Stimulated activated naive CD8-positive, alpha-beta T cell treated with anti-CD3 and anti-CD28 coated beads, Interleukin-15, Interleukin-2, amounts not matched to agents 100 ng/mL and 50 ng/mL, for 24 hours (primary cell): ENCODE results near the gene LRRC1.

Experiments used
- H3K27ac Mint-ChIP-seq: one replicate; pipeline ENCODE4 v1.8.0; 2021; ENCODE audit warnings: mild to moderate bottlenecking, mixed read lengths
- H3K27me3 Mint-ChIP-seq: one replicate; pipeline ENCODE4 v1.8.0; 2021; ENCODE audit warnings: mixed read lengths
- H3K36me3 Mint-ChIP-seq: one replicate; pipeline ENCODE4 v1.8.0; 2021; ENCODE audit warnings: low read depth, mixed read lengths
- H3K4me1 Mint-ChIP-seq: one replicate; pipeline ENCODE4 v1.8.0; 2021; ENCODE audit warnings: low read depth, mixed read lengths
- H3K4me3 Mint-ChIP-seq: one replicate; pipeline ENCODE4 v1.8.0; 2021; ENCODE audit warnings: mild to moderate bottlenecking, mixed read lengths
- H3K9me3 Mint-ChIP-seq: one replicate; pipeline ENCODE4 v1.8.0; 2021; ENCODE audit warnings: mixed read lengths

LRRC1 gene

GRCh38 chr6:53834132-53834531, 39.3 kb downstream of the LRRC1 start:
- Mint-ChIP-seq H3K9me3 (no peaks in the 10 kb centered on the region), H3K4me1 (no peaks in the 10 kb centered on the region), H3K4me3 (no peak overlapping the region), H3K27ac (no peak overlapping the region), H3K36me3 (no peaks in the 10 kb centered on the region), H3K27me3 (no peaks in the 10 kb centered on the region)

GRCh38 chr6:53837865-53838769, 43.3 kb downstream of the LRRC1 start:
- Mint-ChIP-seq H3K36me3 (peaks cover 20% of the 10 kb centered on the region), H3K27ac (no peak overlapping the region), H3K27me3 (no peaks in the 10 kb centered on the region), H3K9me3 (peaks cover 8% of the 10 kb centered on the region), H3K4me3 (no peak overlapping the region), H3K4me1 (no peaks in the 10 kb centered on the region)

- Mint-ChIP-seq H3K27ac (no peak overlapping the region), H3K9me3 (peaks cover 8% of the 10 kb centered on the region), H3K36me3 (peaks cover 20% of the 10 kb centered on the region), H3K27me3 (no peaks in the 10 kb centered on the region), H3K4me1 (no peaks in the 10 kb centered on the region), H3K4me3 (no peak overlapping the region)
These were observed 45.2 kb downstream of the LRRC1 start for GRCh38 chr6:53840027-53840426.

- H3K4me1 Mint-ChIP-seq, result no peaks in the 10 kb centered on the region
- no peak overlapping the region for H3K27ac Mint-ChIP-seq
- peaks cover 1% of the 10 kb centered on the region for H3K9me3 Mint-ChIP-seq
- H3K4me3 Mint-ChIP-seq, result no peak overlapping the region
- peaks cover 10% of the 10 kb centered on the region for H3K36me3 Mint-ChIP-seq
- H3K27me3 Mint-ChIP-seq, result no peaks in the 10 kb centered on the region
These were observed 50.7 kb downstream of the LRRC1 start for GRCh38 chr6:53845280-53846195.

GRCh38 chr6:53846250-53846649, 51.4 kb downstream of the LRRC1 start:
- H3K4me3 Mint-ChIP-seq, result no peak overlapping the region
- H3K9me3 Mint-ChIP-seq, result no peaks in the 10 kb centered on the region
- no peaks in the 10 kb centered on the region for H3K27me3 Mint-ChIP-seq
- H3K4me1 Mint-ChIP-seq, result no peaks in the 10 kb centered on the region
- H3K27ac Mint-ChIP-seq, result no peak overlapping the region
- H3K36me3 Mint-ChIP-seq, result peaks cover 9% of the 10 kb centered on the region

- Mint-ChIP-seq H3K27ac (no peak overlapping the region), H3K9me3 (no peaks in the 10 kb centered on the region), H3K4me3 (no peak overlapping the region), H3K27me3 (no peaks in the 10 kb centered on the region), H3K4me1 (no peaks in the 10 kb centered on the region), H3K36me3 (no peaks in the 10 kb centered on the region)
These were observed 53.0 kb downstream of the LRRC1 start for GRCh38 chr6:53847796-53848314.

GRCh38 chr6:53850527-53850926, 55.7 kb downstream of the LRRC1 start:
- no peaks in the 10 kb centered on the region for H3K36me3 Mint-ChIP-seq
- H3K27me3 Mint-ChIP-seq, result no peaks in the 10 kb centered on the region
- H3K27ac Mint-ChIP-seq, result no peak overlapping the region
- H3K4me1 Mint-ChIP-seq, result peaks cover 12% of the 10 kb centered on the region
- no peaks in the 10 kb centered on the region for H3K9me3 Mint-ChIP-seq
- no peak overlapping the region for H3K4me3 Mint-ChIP-seq

GRCh38 chr6:53851561-53851960, 56.8 kb downstream of the LRRC1 start:
- no peaks in the 10 kb centered on the region for H3K36me3 Mint-ChIP-seq
- no peaks in the 10 kb centered on the region for H3K9me3 Mint-ChIP-seq
- no peaks in the 10 kb centered on the region for H3K27me3 Mint-ChIP-seq
- H3K4me3 Mint-ChIP-seq, result no peak overlapping the region
- no peak overlapping the region for H3K27ac Mint-ChIP-seq
- peaks cover 12% of the 10 kb centered on the region for H3K4me1 Mint-ChIP-seq

GRCh38 chr6:53852805-53853204, 58.0 kb downstream of the LRRC1 start:
- Mint-ChIP-seq H3K27me3 (no peaks in the 10 kb centered on the region), H3K4me3 (no peak overlapping the region), H3K36me3 (no peaks in the 10 kb centered on the region), H3K4me1 (peaks cover 12% of the 10 kb centered on the region), H3K9me3 (no peaks in the 10 kb centered on the region), H3K27ac (no peak overlapping the region)

- Mint-ChIP-seq H3K4me3 (no peak overlapping the region), H3K9me3 (no peaks in the 10 kb centered on the region), H3K27ac (no peak overlapping the region), H3K27me3 (no peaks in the 10 kb centered on the region), H3K4me1 (peaks cover 12% of the 10 kb centered on the region), H3K36me3 (no peaks in the 10 kb centered on the region)
These were observed 60.2 kb downstream of the LRRC1 start for GRCh38 chr6:53854843-53855567.

- Mint-ChIP-seq H3K4me3 (no peak overlapping the region), H3K27ac (no peak overlapping the region), H3K27me3 (no peaks in the 10 kb centered on the region), H3K4me1 (peaks cover 12% of the 10 kb centered on the region), H3K36me3 (no peaks in the 10 kb centered on the region), H3K9me3 (no peaks in the 10 kb centered on the region)
These were observed 61.1 kb downstream of the LRRC1 start for GRCh38 chr6:53855940-53856339.

GRCh38 chr6:53857318-53858094, 62.7 kb downstream of the LRRC1 start:
- Mint-ChIP-seq H3K36me3 (no peaks in the 10 kb centered on the region), H3K27ac (no peak overlapping the region), H3K27me3 (no peaks in the 10 kb centered on the region), H3K9me3 (no peaks in the 10 kb centered on the region), H3K4me3 (no peak overlapping the region), H3K4me1 (peaks cover 15% of the 10 kb centered on the region)

GRCh38 chr6:53858196-53858595, 63.4 kb downstream of the LRRC1 start:
- Mint-ChIP-seq H3K9me3 (no peaks in the 10 kb centered on the region), H3K27ac (no peak overlapping the region), H3K36me3 (no peaks in the 10 kb centered on the region), H3K4me1 (peaks cover 15% of the 10 kb centered on the region), H3K4me3 (no peak overlapping the region), H3K27me3 (no peaks in the 10 kb centered on the region)

GRCh38 chr6:53858913-53859312, 64.1 kb downstream of the LRRC1 start:
- H3K9me3 Mint-ChIP-seq, result no peaks in the 10 kb centered on the region
- H3K27me3 Mint-ChIP-seq, result no peaks in the 10 kb centered on the region
- H3K27ac Mint-ChIP-seq, result no peak overlapping the region
- no peak overlapping the region for H3K4me3 Mint-ChIP-seq
- peaks cover 15% of the 10 kb centered on the region for H3K4me1 Mint-ChIP-seq
- no peaks in the 10 kb centered on the region for H3K36me3 Mint-ChIP-seq
